Activated CD8-positive, alpha-beta memory T cell treated with anti-CD3 and anti-CD28 coated beads for 36 hours (primary cell): ENCODE measurements around the gene SLCO2A1. TPM values are rescaled to one million over a fixed set of nuclear protein-coding genes. Genes with fewer than 3 reads are reported as not detected.

Experiments used
- CTCF ChIA-PET: fragments of 350-600 bp; sonication (Branson Sonifier 250); formaldehyde crosslinking; loops from one replicate; lab custom pipeline; 2021; ENCODE audit warnings: antibody characterized with exemption; lab: Charles Lee
- POLR2A ChIA-PET: fragments of 350-600 bp; sonication (Branson Sonifier 250); formaldehyde crosslinking; loops from one replicate; lab custom pipeline; 2021; ENCODE audit warnings: antibody characterized with exemption; lab: Charles Lee
- total RNA-seq, 2 experiments: library from RNA; stranded (reverse); gene quantifications; one replicate each; pipeline ENCODE4 v1.2.3, GENCODE V29; 2021

Gene SLCO2A1
- total RNA-seq, 2 experiments from 2014 or later = not detected

DNA sequence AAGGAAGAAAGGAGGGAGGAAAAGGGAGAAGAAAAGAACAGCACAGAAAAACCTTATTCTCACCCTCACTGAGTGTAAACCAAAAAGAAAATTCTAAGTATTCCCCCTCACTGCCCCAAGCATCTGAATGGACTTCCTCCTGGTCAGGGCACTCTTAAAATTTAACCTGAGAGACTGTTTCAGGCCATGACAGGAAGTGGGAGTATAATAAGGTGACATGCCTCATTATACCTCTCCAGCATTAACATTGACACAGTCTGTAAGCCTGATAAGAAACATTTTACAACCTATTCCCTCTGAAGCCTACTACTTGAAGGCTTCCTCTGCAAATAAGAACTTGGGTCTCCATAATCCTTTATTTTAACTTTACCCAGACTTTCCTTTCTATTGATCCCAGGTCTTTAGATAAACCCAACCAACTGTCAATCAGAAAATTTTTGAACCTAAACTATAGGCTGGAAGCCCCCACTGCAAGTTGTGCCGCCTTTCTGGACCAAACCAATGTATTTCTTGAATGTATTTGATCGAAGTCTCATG, 41.7 kb downstream of the SLCO2A1 start:
- CTCF ChIA-PET = no interaction called here
- POLR2A ChIA-PET = no interaction called here

DNA sequence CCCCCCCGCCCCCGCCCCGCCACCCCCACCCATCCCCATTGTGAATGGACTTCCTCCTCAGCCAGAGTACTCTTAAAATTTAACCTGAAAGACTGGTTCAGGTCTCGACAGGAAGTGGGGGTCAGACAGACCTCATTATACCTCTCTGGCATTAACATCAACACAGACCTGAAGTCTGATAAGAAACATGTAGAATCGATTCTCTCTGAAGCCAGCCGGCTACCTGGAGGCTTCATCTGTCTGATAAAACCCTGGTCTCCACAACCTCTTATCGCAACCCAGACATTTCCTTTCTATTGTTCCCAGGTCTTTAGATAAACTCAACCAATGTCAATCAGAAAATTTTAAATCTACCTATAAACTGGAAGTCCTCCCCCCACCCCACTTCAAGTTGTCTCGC, 42.6 kb downstream of the SLCO2A1 start:
- CTCF ChIA-PET = no interaction called here
- POLR2A ChIA-PET = no interaction called here

DNA sequence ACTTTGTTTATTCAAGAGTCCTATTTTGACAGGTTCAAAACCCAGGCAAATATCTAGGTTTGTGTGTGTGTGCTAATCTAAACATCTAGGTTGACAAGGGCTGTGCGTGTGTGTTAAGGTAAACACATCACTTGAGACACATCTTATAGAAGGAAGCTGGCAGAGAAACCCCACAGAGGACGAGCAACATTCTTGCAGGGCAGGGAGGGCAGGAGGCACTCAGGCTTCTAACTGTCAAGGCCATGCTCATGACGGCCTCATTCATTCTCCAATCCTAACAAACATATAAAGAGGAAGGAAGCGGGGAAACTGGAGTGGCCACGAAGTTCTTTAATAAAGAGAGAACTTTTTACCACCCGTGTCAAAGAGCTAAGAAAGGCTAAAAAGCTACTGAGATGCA, 43.4 kb downstream of the SLCO2A1 start:
- POLR2A ChIA-PET = no interaction called here
- CTCF ChIA-PET = no interaction called here

DNA sequence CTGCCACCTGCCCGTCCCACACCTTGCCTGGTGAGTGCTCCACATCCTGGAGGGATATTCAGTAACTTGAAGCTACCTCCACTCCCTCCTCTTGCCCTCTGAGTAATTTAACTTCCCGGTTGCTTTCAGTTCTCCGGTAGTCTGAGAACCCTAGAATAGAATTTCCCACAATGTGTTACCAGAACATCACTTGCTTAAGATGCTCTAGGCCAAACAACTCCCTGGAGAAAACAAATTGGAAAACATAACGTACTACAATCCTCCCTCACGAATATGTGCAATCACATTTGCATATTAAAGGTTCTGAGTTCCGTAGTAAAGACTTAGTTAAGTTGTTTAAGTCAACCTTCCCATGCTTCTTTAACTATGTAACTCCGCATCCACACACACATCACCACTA, 44.8 kb downstream of the SLCO2A1 start:
- ChIA-PET CTCF (no interaction called here), POLR2A (no interaction called here)

DNA sequence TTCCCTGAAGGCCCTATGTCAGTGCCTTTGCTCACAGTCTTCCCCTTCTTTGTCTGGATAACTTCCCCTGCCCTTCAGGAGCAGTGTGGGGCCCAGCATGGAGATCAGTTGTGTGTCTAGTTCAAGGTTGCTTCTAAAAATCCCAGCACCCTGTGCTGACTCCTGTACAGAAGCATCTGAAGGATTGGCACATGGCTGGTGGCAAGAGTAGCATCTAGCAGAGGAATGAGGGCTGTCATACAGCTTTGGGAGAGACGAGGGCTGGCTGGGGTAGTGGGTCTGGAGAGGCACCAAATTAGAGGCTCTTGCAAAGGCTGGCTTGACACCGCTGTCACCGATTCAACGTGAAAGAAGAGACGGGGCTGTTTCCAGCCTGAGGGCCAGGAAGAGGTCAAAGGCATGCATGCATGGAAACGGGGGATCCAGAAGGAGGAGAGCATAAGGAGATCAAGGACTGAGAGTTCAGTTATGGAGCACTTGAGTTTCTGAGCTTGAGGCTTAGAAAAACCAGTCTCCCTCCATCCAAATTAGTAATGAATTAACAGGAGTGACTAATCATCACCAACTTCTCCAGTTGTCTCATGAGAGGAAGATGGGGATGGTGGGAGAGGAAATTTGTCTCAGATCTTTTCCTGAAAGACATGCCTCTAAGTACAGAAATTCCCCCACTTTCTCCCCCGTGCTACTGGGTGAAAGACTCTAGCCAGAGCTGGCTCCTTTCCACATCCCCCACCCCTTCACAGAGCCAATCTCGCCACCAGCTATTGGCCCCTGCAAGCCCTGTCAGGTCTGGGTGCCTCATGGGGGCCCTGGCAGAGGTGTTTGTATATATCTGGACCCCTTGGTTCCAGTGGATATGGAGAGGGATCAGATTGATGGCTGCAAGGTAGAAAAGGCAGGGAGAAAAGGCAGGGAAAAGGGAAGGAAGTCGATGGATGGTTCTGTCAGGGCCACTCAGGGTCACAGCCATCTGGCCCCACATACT, 45.9 kb downstream of the SLCO2A1 start:
- POLR2A ChIA-PET = no interaction called here
- CTCF ChIA-PET = no interaction called here

DNA sequence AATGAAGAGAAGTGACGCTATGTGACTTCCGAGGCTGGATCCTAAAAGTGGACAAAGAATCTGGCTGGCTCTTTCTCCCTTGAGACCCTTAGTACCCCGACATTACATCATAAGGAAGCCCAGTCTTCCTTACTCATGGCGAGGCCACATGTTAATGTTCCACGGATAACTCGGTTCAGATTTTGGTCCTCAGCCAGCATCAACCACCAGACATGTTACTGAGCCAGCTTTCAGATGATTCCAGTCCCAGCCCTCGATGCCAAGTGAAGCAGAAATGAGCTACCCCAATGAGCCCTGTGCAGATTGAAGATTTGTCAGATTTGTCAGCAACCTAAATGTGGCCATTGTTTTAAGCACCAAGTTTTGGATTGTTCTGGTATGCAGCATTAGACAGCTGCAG, 46.6 kb downstream of the SLCO2A1 start:
- ChIA-PET CTCF (no interaction called here), POLR2A (no interaction called here)

DNA sequence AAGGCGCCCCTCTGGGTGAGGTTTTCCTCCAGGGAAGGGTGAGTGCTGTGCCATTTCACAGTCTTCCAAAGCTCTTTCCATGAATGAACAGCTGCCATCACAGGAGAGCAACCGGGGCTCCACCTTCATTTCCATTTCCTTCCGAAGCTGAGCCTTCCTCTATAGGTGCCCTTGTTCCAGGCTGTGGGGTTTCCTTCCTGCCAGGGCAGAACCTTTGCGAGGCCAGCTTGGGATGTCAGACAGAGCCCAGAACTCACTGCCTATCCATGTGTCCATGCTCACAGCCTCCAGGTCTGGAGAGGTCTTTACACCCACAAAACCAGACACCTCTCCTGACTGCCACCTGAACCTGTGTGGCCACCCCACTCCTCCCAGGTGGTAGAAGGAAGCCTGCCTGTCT, 49.2 kb downstream of the SLCO2A1 start:
- ChIA-PET POLR2A (no interaction called here), CTCF (no interaction called here)

DNA sequence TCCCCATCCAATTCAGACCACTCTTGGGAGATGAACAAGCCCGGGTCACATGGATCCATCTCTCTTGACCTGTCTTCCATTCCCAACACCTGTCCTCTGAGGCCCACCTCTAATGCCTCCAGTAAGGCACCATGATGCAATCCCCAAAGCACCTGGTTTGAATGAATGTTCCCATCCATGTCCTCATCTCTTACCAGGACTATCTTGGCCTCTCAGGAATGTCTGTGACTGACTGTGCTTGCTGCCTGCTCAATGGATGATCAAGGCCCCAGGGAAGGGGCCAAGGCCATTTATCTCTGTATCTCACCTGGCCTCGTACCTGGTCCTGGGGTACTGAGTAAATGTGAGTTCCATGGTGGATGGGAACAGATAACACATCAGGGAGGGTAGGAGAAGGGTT, 49.7 kb downstream of the SLCO2A1 start:
- CTCF ChIA-PET = no interaction called here
- POLR2A ChIA-PET = no interaction called here

DNA sequence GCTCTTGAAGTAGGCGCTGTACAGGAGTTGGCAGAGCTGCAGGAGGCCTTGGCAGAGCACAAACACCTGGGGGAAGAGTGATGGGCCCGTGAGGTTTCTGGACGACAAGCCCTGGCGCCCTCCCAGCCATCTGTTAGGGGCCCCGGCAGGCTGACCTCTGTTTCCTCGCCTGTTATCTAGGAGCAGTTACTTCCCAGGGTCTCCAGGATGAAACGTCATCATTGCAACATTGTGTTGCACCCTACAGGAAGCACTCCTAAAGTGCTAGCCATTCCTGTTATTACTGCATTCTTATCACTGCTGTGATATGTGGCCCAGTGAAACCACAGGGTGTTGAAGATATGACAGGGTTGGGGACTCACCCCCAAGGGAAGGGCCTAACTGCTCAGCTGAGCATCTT, 50.2 kb downstream of the SLCO2A1 start:
- ChIA-PET CTCF (no interaction called here), POLR2A (no interaction called here)

DNA sequence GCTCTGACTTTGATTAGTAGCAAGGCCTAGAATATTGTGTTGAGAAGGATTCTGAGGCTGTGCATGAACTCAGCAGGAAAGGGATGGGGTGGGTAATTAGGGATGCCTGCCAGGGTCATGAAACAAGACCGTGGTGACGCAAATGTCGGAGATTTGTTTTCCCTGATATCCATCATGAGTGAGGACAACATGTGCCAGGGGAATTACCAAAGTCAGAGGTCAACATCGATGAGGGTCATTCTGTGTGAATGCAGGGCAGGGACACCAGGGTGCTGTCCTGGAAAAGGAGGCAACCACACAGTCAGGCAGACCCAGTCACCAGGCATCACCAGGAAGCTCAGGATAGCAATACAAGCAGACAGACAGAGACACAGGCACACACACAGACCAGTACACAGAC, 52.2 kb downstream of the SLCO2A1 start:
- POLR2A ChIA-PET = no interaction called here
- CTCF ChIA-PET = no interaction called here

DNA sequence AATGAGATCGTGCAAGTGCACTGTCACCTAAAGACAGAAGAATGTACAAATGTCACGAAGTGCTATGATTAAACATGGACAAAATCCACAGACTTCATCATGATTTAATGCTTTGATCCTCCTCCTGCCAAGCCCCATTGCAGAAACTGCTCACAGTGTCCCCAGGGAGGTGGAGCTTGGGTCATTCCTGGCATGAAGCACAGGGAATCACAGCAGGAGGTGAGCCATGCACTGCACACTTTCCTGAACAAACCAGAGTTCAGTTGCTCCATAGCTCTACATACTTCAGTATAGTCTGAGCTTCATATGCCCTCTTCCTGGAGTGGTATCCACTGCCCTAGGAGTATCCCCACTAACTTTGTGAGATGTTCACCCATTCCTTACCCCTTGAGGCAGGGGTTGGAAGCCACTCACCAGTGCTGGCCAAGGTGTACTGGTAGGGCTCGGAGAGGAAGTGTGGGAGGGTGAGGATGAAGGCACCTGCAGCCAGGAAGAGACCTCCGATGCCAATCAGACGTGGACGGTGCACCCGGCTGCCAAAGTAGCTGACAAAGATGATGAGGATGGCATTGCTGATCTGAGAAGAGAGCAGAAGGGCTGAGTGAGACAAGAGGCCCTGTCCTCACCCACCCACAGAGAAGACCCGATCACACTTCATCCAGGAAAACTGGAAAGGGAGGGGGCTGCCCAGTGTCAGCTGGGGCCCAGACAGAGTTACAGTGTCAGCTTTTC, 56.3 kb downstream of the SLCO2A1 start:
- ChIA-PET CTCF (no interaction called here), POLR2A (no interaction called here)

DNA sequence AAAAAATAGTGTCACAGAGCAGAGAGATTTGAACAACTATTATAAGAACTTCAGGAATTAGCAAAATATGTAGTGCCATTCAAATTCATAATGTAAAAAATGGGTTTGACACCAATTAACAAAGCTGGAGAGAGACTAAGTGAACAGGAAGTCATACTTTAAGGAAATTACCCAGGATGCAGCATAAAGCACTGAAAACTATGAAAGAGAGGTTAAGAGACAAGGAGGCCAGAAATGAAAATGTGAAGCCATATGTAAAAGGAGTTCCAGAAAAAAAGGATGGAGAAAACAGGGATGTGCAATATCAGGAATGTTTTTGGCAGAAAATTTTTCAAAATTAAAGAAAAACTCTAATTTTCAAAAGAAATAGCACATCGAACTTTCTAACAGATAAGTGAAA, 57.6 kb downstream of the SLCO2A1 start:
- POLR2A ChIA-PET = no interaction called here
- CTCF ChIA-PET = no interaction called here

DNA sequence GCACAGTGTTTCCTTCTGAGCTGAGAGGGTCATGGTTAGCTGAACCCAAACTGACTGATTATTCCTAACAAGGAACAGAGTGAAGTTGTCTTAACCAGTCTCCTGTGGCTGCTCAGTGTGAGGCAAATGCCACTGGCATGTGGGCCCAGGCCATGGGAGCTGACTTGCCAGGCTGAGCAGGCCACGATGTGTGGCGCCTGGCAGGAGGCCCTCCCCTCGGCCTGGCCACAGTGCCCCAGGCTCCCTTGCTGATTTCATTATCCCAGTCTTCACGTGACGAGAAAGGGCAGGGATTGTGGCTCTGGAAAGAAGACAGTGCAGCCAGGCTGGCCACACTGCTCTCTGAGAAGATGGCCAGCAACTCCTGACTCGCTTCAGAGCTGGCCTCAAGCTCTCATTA, 58.8 kb downstream of the SLCO2A1 start:
- CTCF ChIA-PET = no interaction called here
- POLR2A ChIA-PET = no interaction called here

DNA sequence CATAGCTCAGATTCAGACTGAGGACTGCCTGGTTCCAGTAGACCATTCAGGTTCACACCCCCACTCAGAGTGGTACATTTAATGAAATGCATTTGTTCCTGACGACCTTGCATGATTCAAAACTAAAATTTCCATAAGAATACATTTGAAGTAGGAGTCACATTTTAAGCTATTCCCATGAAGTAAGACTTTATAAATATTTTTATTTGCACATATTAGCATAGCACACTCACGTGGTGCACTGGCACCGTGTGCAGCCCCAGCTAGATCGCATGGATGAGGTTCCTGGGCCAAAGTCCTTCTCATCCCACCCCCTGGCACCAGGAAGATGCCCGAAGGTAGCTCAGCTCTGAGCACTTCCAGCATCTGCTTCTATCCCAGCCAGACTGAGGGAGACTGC, 59.4 kb downstream of the SLCO2A1 start:
- ChIA-PET CTCF (no interaction called here), POLR2A (no interaction called here)

DNA sequence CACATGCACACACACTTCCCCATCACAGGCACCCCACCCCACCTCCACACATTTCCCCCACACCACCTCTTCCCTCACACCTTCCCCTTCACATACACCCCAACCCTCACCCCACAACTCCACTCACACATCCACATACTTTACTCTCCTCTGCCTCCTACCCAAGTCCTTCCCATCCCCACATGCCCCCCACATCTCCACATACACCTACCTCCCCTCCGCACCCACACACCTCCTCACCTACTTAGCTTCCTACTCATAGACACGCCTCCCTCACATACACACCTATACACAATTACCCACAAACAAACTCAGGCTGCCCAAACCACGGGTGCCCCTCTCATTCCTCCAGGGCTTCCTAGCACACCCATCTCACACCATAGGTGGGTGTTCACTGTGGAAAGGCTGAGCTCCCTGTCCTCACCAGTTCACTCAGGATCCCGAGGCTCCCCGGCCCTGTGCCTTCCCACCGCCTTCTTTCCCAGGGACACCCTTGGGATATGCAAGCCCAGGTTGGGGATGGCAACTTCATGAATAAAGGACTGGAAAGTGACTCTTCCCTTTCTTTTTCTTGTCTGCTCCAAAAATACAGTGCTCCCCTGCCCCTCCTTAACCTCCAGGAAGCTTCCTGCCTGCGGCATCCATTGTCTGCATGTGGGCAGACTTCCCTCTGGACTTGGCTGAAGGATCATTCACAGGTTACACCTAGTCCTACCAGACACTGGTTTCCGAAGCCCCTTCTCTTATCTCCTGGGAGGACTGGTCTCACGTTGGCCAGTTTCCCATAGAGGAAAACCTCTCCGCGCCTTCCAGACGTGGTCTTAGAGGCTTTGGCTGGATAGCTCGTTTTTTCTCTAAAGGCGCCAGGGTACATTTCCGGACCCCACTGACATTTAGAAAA, 61.5 kb downstream of the SLCO2A1 start:
- ChIA-PET POLR2A (no interaction called here), CTCF (no interaction called here)

DNA sequence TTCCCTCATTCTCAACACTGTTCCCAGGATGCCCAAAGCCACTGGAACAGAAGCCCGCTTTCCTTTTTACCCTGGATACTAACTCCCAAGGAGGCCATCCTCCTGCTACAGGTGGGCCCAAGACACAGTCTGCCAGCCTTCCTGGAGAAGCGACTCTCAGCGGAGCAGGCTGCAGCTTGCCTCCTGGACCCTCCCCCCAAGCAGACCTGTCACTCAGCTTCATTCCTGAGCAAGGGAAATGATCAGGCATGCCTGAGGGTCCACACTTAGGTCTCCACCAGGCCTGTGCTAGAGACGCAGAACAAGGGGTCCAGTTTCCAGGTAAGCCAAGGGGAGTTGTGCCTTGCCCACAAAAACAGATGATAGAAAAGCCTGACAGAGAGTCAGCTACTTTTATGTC, 62.8 kb downstream of the SLCO2A1 start:
- CTCF ChIA-PET = no interaction called here
- POLR2A ChIA-PET = no interaction called here

DNA sequence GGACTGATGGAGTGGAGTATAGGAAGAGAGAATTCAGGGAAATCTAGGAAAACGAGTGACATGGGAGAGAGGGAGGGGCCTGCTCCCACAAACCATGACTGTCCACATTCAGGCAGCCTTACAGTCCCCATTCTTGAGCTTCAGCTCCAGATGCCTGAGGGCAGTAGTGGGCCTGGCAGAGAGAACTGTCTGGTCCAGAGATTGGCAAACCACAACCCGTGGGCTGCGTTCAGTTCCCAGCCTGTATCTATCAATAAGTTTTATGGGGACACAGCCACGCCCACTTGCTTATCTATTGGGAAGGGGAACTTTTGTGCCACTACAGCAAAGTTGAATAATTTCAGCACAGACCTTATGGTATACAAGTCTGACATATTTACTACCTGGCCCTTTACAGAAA, 63.8 kb downstream of the SLCO2A1 start:
- CTCF ChIA-PET = interaction anchor here (1.4 kb wide), 1 partner anchor 16 kb away, joined by 3 read pairs; no protein-coding TSS in a partner anchor
- POLR2A ChIA-PET = no interaction called here

DNA sequence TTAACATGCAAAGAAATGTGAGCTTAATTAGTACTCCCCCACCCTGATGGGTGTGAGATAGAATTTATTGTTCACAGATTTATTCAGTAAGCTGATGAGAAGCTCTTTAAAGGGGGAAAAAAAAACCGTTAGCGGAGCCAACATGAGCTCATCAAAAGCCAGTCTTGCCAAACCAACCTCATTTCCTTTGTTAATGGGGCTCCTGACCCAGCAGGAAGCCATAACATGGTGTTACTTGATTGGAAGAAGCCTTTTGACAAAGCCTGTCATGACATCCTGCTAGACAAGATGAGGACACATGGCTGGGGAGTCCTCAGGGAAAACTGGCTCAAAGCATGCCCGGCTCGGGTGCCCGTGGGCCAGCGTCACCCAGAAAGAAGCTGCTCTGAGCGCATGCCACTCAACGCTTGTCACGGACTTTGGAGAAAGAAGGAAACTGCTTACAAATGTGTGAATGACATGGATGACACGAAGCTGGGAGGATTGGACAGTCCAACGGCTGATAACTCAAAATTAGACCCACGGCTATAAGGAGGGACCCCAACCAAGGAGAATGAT, 64.6 kb downstream of the SLCO2A1 start:
- ChIA-PET POLR2A (no interaction called here), CTCF (interaction anchor here (1.4 kb wide), 1 partner anchor 15 kb away, joined by 3 read pairs; no protein-coding TSS in a partner anchor)

DNA sequence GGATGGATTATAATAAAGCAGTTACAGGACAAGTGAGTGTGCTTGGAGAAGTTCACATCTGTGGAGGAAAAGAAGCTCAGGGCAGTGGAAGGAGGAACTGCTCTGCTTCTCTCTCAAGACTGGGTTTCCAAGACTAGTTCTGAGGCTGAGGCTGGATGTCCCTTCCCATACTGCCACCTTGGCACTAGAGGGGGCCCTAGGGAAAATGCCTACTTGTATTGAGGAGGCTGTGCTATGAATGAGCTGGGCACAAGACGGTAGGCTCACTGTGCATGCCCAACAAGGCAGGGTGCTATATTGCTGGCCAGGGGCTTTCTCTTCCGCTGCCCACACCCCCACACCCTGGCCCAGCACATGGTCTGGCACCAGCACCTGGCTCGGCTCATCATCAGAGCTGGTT, 65.2 kb downstream of the SLCO2A1 start:
- CTCF ChIA-PET = interaction anchor here (1.4 kb wide), 1 partner anchor 14 kb away, joined by 3 read pairs; no protein-coding TSS in a partner anchor

More for the DNA sequence above, 65.2 kb downstream of the SLCO2A1 start:
- POLR2A ChIA-PET = no interaction called here
